Stimulated activated naive CD8-positive, alpha-beta T cell treated with anti-CD3 and anti-CD28 coated beads, Interleukin-15, amount 100 ng/mL, for 72 hours (primary cell): Measurements from ENCODE around the gene GNG3.

ENCODE experiments used
- ATAC-seq: fragments of 150-1000 bp; cut with Tn5 transposase; 2 replicates; pipeline ENCODE4 v1.10.0; 2021; ENCODE audit warnings: mild to moderate bottlenecking, moderate library complexity
- DNase-seq, 2 donors: peaks; one replicate each; pipeline ENCODE4 v3.0.0; 2021 to 2022
- H3K27ac Mint-ChIP-seq, 2 donors: one replicate each; pipeline ENCODE4 v1.8.0; 2022; ENCODE audit warnings: mild to moderate bottlenecking in 2 of 2, mixed read lengths in 2 of 2, moderate library complexity in 2 of 2
- H3K27me3 Mint-ChIP-seq: one replicate; pipeline ENCODE4 v1.8.0; 2022; ENCODE audit warnings: mixed read lengths
- H3K4me1 Mint-ChIP-seq: one replicate; pipeline ENCODE4 v1.8.0; 2022; ENCODE audit warnings: mild to moderate bottlenecking, mixed read lengths
- H3K4me3 Mint-ChIP-seq, 2 donors: one replicate each; pipeline ENCODE4 v1.8.0; 2022; ENCODE audit warnings: mild to moderate bottlenecking in 2 of 2, mixed read lengths in 2 of 2, moderate library complexity in 1 of 2
- H3K9me3 Mint-ChIP-seq, 2 donors: one replicate each; pipeline ENCODE4 v1.8.0; 2022; ENCODE audit warnings: mixed read lengths in 2 of 2

GNG3 gene

DNA sequence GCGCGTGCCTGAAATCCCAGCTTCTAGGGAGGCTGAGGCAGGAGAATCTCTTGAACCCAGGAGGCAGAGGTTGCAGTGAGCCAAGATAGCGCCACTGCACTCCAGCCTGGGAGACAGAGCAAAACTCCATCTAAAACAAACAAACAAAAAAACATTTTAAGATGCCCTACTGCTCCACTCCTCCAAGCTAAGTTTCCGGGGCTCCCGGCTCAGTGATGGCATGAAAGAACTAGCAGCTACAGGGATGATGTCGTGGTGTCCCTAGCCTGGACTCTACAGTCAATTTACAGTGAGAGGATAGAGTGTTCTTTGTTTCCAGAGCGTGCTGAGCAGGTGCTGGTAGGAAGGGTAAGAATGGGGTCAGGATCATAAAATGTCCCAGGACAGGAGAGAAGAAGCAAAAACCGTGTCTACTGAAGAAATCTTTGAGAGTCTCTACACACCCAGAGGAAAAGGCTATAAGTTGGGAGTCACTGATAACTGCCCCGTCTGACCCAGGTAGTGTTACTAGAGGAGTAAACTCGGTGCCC is 47.7 kb downstream of the GNG3 start:
- H3K4me3 Mint-ChIP-seq: peak overlapping the region in 1 of 2 donors; percentile 5
- DNase-seq: no peak
- H3K9me3 Mint-ChIP-seq: no peaks in the 10 kb centered on the region
- H3K27ac Mint-ChIP-seq: no peak overlapping the region
- no peaks in the 10 kb centered on the region for H3K27me3 Mint-ChIP-seq
- peaks cover 27% of the 10 kb centered on the region for H3K4me1 Mint-ChIP-seq
- no peak for ATAC-seq

DNA sequence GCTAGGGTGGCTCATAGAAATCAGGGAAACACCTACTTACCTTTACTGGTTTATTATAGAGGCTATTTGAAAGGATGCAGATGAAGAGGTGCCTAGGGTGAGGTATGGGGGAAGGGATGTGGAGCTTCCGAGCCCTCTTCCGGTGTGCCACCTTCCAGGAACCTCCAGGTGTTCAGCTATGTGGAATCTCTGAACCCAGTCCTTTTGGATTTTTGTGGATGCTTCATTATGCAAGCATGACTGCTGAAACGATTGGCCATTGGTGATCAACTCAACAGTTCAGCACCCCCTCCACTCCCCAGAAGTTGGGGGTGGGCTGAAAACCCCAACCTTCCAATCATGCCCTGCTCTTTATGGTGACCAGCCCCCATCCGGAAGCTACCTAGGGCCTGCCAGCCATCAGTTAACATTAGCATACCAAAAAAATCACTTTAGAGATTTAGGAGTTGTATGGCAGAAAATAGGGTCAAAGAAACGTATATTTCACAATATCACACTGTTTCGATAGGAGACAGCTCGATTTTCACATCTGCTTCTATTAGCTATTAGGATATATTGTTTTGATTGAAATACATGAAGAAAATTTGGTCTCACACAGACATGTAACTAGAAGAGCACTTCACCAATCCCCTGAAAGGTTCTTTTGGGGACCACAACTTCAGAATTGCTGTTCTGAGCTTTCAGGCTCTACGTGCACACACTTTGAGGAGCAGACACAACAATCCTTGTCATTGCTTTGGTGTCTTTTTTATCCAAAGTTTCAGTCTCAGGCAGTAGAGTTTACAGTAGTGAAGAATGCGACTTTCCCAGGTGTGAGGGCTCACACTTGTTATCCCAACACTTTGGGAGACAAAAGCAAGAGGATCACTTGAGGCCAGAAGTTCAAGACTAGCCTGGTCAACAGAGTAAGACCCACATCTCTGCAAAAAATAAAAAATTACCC is 50.6 kb downstream of the GNG3 start:
- ATAC-seq: no peak
- H3K9me3 Mint-ChIP-seq: no peaks in the 10 kb centered on the region
- no peak for DNase-seq
- peaks cover 34% of the 10 kb centered on the region for H3K4me1 Mint-ChIP-seq
- H3K27ac Mint-ChIP-seq: no peak overlapping the region
- H3K27me3 Mint-ChIP-seq: no peaks in the 10 kb centered on the region
- H3K4me3 Mint-ChIP-seq: no peak overlapping the region
